Measurements from ENCODE around the gene ZNF853. TPM values are rescaled to one million over a fixed set of nuclear protein-coding genes. Genes with fewer than 3 reads are reported as not detected.
"Not testable (repeated sequence)": the region's sequence is repeated elsewhere in the genome, so short reads cannot be mapped to it uniquely, and the experiment has no call there.

Gene ZNF853
- total RNA-seq: 0.24 TPM

- peak; percentile 47 for ATAC-seq
Measured at GRCh38 chr7:6614953-6615722, at the start of gene ZNF853. ZNF853 (plus strand) TSS chr7:6615610; CDS start chr7:6616175, 565 bp downstream.

- no peak for ATAC-seq
Measured at GRCh38 chr7:6565655-6566054, 49.8 kb upstream of the ZNF853 start.

- ATAC-seq: no peak
Measured at GRCh38 chr7:6567886-6568285, 47.5 kb upstream of the ZNF853 start.

- peak; percentile 68 for ATAC-seq
Measured at GRCh38 chr7:6571160-6571779, 44.1 kb upstream of the ZNF853 start.

GRCh38 chr7:6575281-6576023 is 40.0 kb upstream of the ZNF853 start:
- ATAC-seq: no peak

- no peak for ATAC-seq
Measured at GRCh38 chr7:6576024-6576866, 39.2 kb upstream of the ZNF853 start.

GRCh38 chr7:6576867-6577368 is 38.5 kb upstream of the ZNF853 start:
- not testable (repeated sequence) for ATAC-seq

GRCh38 chr7:6577369-6578113 is 37.9 kb upstream of the ZNF853 start, which contains the start of gene ZDHHC4:
ZDHHC4 (plus strand) TSS chr7:6577454; CDS start chr7:6580562, 3,108 bp downstream.
- peak; percentile 92 for ATAC-seq

- no peak for ATAC-seq
Measured at GRCh38 chr7:6578114-6579084, 37.0 kb upstream of the ZNF853 start.

- ATAC-seq: peak; percentile 24
Measured at GRCh38 chr7:6579446-6579845, 36.0 kb upstream of the ZNF853 start.

- ATAC-seq: not testable (repeated sequence)
Measured at GRCh38 chr7:6585746-6586432, 29.5 kb upstream of the ZNF853 start.

- no peak for ATAC-seq
Measured at GRCh38 chr7:6588566-6588965, 26.8 kb upstream of the ZNF853 start.

GRCh38 chr7:6589151-6589828 is 26.1 kb upstream of the ZNF853 start:
- ATAC-seq: peak; percentile 5

GRCh38 chr7:6589829-6590644 is 25.4 kb upstream of the ZNF853 start, which contains the start of gene INTS15:
INTS15 (plus strand) TSS chr7:6590021; CDS start chr7:6590284, 263 bp downstream.
- peak; percentile 98 for ATAC-seq

GRCh38 chr7:6590645-6591110 is 24.7 kb upstream of the ZNF853 start:
- no peak for ATAC-seq

- ATAC-seq: no peak
Measured at GRCh38 chr7:6600093-6600492, 15.3 kb upstream of the ZNF853 start.

- ATAC-seq: no peak
Measured at GRCh38 chr7:6604458-6604857, 11.0 kb upstream of the ZNF853 start.

Measured in esophagus mucosa (tissue), 1 donor.